Measurements from ENCODE around the gene MYO15B. TPM values are rescaled to one million over a fixed set of nuclear protein-coding genes. Genes with fewer than 3 reads are reported as not detected.

The MYO15B gene
- total and polyA plus RNA-seq, 2 donors (not counting 3 experiments of a cell fraction or from before 2014, with no cell fraction given), result 10.2 to 87.8 TPM

DNA sequence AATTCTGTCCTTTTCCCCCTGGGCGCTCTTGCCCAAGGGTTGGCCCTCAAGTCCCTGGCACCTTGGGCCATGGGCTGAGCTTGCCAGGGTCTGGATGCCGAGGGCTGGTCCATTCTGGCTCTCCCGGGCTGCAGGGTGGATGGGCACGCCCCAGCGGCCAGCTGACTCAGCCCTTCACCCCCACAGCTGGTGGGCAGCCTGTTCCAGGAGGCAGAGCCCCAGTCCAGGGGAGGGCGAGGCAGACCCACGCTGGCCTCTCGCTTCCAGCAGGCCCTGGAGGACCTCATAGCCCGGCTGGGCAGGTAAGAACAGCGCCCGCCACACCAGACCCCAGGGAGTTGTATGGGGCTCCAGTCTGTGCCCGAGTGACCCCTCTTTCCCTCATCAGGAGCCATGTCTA, 15.0 kb downstream of the MYO15B start:
- FAIRE-seq (no peak), DNase-seq (ENCODE audit: low read depth, low spot score) (no peak)
- POLR2A ChIA-PET, result interaction anchor here (0.6 kb wide), 1 partner anchor 16 kb away, joined by 3 read pairs; no protein-coding TSS in a partner anchor
- Histone ChIP-seq H3K9me3 (replicated peaks; ENCODE audit: control insufficient read depth, insufficient read depth, low read length) (no peaks in the 10 kb centered on the region), H3K4me2 (ENCODE audit: insufficient read depth, low read length) (no peak overlapping the region), H3K79me2 (ENCODE audit: control insufficient read depth, insufficient read depth, low read length) (no peaks in the 10 kb centered on the region), H3K36me3 (ENCODE audit: control insufficient read depth in 2 of 2, extremely low read depth in 1 of 2, insufficient read depth in 2 of 2, low read length in 2 of 2) (no peaks in the 10 kb centered on the region), H3K27ac (ENCODE audit: insufficient read depth, low read depth, low read length) (no peak overlapping the region), H2AFZ (ENCODE audit: low read depth, low read length) (no peak overlapping the region), H3K27me3 (ENCODE audit: control insufficient read depth in 2 of 2, insufficient read depth in 2 of 2, low read length in 2 of 2) (no peaks in the 10 kb centered on the region), H3K4me3 (replicated peaks in 1 of 3; ENCODE audit: insufficient read depth in 1 of 3, low read depth in 1 of 3, low read length in 3 of 3) (no peak overlapping the region), H3K9ac (replicated peaks; ENCODE audit: extremely low read depth, insufficient read depth, low read length) (no peak overlapping the region), H3K4me1 (ENCODE audit: control insufficient read depth, extremely low read depth, insufficient read depth, low read length) (no peaks in the 10 kb centered on the region), H3K9me1 (replicated peaks; ENCODE audit: control insufficient read depth, extremely low read depth, insufficient read depth, low read length) (no peaks in the 10 kb centered on the region), H4K20me1 (replicated peaks; ENCODE audit: control insufficient read depth, extremely low read depth, insufficient read depth, low read length) (no peaks in the 10 kb centered on the region)
- dilution Hi-C loops (cut with MboI; ENCODE audit: extremely low pct_ligation_motif_present, low sequenced_read_pairs), result no loop called here
- TF ChIP-seq, protein P1, sequence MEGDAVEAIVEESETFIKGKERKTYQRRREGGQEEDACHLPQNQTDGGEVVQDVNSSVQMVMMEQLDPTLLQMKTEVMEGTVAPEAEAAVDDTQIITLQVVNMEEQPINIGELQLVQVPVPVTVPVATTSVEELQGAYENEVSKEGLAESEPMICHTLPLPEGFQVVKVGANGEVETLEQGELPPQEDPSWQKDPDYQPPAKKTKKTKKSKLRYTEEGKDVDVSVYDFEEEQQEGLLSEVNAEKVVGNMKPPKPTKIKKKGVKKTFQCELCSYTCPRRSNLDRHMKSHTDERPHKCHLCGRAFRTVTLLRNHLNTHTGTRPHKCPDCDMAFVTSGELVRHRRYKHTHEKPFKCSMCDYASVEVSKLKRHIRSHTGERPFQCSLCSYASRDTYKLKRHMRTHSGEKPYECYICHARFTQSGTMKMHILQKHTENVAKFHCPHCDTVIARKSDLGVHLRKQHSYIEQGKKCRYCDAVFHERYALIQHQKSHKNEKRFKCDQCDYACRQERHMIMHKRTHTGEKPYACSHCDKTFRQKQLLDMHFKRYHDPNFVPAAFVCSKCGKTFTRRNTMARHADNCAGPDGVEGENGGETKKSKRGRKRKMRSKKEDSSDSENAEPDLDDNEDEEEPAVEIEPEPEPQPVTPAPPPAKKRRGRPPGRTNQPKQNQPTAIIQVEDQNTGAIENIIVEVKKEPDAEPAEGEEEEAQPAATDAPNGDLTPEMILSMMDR (IDR thresholded peaks at IDR 0.05; ENCODE audit: extremely low read depth in 1 of 2, insufficient read depth in 1 of 2, low read depth in 1 of 2, low read length in 2 of 2), result no peak
- no peak for TF ChIP-seq FOS (IDR thresholded peaks at IDR 0.05; ENCODE audit: borderline replicate concordance, insufficient read depth, low read length)
- TF ChIP-seq EZH2 (IDR thresholded peaks at IDR 0.05; ENCODE audit: borderline replicate concordance, low read depth, low read length, severe bottlenecking), result no peak
- TF ChIP-seq MYC (IDR thresholded peaks at IDR 0.05; ENCODE audit: low read depth, low read length), result no peak
- no peak for TF ChIP-seq JUN (IDR thresholded peaks at IDR 0.05; ENCODE audit: borderline replicate concordance, insufficient read depth, insufficient read length, low read depth)
- no peak for TF ChIP-seq POLR2AphosphoS5 (IDR thresholded peaks at IDR 0.05; ENCODE audit: insufficient read depth, low read depth, low read length)
- intact Hi-C loops (cut with micrococcal nuclease), result no loop called here
- no TSS peak for BruUV-seq (replicated peaks)
- CTCF ChIA-PET, result interaction anchor here (1.3 to 4.8 kb wide), 6 partner anchors 11 to 147 kb away, joined by 3 to 67 read pairs (median 22); partner anchors contain the start of gene SMIM5
